Skin epidermis (tissue), 12 donors: ENCODE measurements around the gene PDK4.
"Not testable (repeated sequence)": the region's sequence is repeated elsewhere in the genome, so short reads cannot be mapped to it uniquely, and the experiment has no call there.

Source experiments
- H3K27ac ChIP-seq, 21 experiments: fragments of 200-600 bp; sonication (generic) in 11 of 21; one replicate each; pipeline ENCODE4 v1.5.0; 2020; ENCODE audit warnings: mild to moderate bottlenecking in 3 of 21, inconsistent platforms in 2 of 21, moderate library complexity in 2 of 21
- H3K4me3 ChIP-seq, 7 experiments: fragments of 200-600 bp; sonication (generic) in 2 of 7; one replicate each; pipeline ENCODE4 v1.5.0; 2020; ENCODE audit warnings: inconsistent platforms in 2 of 7, mild to moderate bottlenecking in 2 of 7, moderate library complexity in 1 of 7

PDK4 gene

DNA sequence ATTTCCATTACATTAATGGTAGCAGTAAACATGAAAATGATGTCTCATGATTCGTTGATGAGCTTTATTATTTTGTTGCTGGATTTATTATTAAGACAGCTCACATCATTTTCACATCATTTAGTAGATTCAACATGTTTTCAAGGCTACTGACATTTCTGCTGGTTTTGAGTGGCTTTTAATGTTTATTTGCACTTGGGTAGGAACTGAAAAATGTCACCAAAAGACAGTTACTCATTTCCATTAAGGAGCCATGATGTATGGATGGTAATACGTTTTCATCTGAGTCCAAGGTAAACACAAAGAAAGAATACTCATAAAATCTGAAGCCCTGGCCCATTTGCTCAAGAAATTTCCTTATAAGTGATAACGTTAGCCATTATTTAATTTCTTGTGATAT lies 14.8 kb downstream of the PDK4 start:
- Histone ChIP-seq H3K4me3 (no peak overlapping the region), H3K27ac (no peak overlapping the region)

GRCh38 chr7:95579318-95579717 lies 17.0 kb downstream of the PDK4 start:
- H3K4me3 ChIP-seq, result no peak overlapping the region

GRCh38 chr7:95578299-95578855 lies 17.9 kb downstream of the PDK4 start:
- H3K4me3 ChIP-seq, result no peak overlapping the region
- no peak overlapping the region for H3K27ac ChIP-seq

More at GRCh38 chr7:95579318-95579717, 17.0 kb downstream of the PDK4 start:
- H3K27ac ChIP-seq, result no peak overlapping the region

DNA sequence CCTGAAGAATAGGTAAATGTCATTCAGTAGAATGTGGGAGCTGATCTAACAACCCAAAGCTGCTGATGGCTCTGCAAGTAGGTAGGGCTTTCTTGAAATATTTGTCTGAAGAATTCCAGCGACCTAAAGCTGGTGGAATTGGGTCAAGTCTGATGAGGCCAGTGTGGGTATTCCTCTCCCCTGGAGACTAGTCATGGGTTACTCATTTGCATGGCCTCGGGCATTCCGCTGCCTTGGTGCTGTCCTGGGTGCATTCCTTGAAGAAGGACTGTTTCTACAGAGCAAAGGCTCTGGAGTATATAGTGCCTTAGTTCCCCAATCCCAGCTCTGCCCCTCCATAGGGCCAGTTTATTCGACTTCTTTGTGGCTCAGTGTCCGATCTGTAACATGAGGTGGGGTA lies 19.2 kb downstream of the PDK4 start:
- H3K4me3 ChIP-seq, result no peak overlapping the region

GRCh38 chr7:95569720-95570119 lies 26.6 kb downstream of the PDK4 start:
- Histone ChIP-seq H3K27ac (no peak overlapping the region), H3K4me3 (no peak overlapping the region)

More for the DNA sequence above, 19.2 kb downstream of the PDK4 start:
- no peak overlapping the region for H3K27ac ChIP-seq

DNA sequence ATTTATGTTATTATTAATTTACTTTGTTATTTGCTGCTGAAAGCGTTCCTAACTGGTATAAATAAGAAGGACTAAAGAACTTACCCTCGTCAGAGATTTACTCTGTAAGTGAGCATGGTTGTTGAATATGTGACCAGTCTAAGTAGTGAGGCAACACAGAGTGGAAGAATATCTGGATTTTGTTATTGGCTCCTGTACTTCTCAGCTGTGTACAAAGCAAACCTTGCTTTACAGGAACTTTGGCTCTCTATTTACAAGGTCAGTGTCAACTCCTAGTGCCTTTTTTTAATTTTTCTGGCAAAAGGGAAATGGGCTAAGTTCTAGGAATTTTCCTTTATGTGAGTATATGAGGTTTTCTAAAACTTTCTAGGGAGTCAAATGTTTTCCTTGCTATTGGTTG lies 35.6 kb downstream of the PDK4 start:
- no peak overlapping the region for H3K27ac ChIP-seq
- H3K4me3 ChIP-seq, result no peak overlapping the region

DNA sequence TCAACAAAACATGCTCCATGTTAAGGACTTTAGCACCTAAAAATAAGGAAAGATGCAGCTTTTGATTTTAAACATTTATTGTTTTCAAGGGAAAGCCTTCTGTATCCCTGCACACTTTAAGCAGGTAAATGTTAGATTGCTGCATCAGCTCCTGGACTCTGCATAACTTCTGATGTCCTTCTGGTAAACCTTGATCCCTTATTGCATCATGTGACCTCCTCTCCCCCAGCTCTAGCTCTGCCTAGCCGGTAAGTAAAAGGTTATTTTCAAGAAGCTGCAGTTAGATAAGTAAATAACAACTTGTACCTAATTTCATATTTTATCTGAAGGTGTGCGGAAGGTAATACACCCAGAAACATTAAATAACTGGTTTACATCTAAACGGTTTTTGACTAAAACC lies 37.5 kb downstream of the PDK4 start:
- H3K27ac ChIP-seq, result no peak overlapping the region
- no peak overlapping the region for H3K4me3 ChIP-seq

DNA sequence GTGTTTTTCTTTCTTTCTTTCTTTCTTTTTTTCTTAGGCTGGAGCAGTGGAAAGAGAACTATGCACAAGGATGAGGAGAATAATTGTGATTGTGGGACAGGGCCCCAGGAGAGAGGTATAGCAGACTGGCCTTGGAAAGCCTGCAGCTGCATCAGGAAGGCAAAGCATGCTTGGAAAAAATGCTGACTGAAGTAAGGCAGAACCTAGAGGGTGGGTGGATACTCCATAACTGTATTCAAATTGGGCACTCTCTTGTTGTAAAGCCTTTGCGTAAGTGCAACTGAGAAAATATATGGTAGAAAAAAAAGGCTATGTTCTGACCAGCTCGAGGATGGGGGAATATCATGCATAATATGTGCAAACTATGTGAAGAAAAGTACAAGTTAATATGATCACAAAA lies 39.5 kb downstream of the PDK4 start:
- Histone ChIP-seq H3K27ac (no peak overlapping the region), H3K4me3 (no peak overlapping the region)

- no peak overlapping the region for H3K4me3 ChIP-seq
- no peak overlapping the region for H3K27ac ChIP-seq
These were observed 42.4 kb downstream of the PDK4 start for GRCh38 chr7:95553939-95554338.

- H3K4me3 ChIP-seq, H3K27ac ChIP-seq: not testable (repeated sequence)
These were observed 44.0 kb downstream of the PDK4 start for GRCh38 chr7:95552010-95552926.

DNA sequence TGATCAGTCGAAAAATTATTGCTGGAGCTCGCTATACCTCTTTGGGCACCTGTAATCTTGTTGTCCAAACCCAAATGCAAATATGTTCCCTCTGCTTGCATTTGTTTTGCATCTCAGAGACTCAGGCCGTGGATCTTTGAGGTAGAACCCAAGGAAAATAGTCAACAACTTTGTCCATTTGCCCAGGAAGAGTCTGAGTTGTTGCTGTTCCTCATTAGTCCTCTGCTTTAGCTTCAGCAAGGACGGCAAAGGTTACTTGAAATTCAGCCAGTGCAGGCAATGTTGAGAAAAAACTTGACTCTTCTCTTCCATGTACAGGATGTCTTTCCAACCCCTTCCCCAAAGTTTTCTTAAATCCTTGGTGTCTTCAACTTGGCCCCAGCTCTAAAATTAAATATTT lies 45.8 kb downstream of the PDK4 start:
- H3K4me3 ChIP-seq, result no peak overlapping the region
- H3K27ac ChIP-seq, result peak overlapping the region in 13 of 21 experiments; percentile 0 to 82 (median 70)

DNA sequence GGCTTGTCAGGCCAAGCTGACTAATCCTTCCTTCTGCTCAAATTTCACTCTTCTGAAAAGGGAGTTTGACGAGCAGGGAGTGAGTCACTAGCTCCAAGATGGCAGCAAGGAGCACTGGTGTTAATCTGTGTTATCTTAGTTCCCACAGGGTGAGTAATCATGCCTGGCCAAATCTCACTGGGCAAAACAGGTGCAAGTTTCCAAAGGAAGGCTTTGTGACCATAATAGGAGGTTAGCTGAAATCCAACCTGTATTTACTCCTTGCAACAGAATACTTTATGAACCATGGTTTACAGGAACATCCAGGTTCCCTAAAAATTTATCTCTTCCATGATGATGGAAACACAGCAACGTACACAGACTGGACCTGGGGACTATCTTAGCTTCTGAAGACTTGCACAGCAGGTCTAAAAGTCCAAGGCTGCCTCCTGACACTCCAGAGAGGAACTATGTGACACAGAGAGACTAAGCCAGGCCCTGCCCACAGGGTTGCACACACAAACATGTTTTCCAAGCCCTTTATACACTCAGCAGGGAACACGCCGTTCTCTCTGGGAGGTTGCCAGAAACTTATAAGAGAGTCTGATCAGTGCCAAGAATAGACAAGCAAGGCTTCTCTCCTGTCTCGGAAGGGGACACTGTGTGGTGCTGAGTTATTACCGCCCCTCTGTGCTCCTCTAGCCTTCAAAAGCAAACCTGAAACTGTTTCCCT lies 46.3 kb downstream of the PDK4 start:
- Histone ChIP-seq H3K27ac (peak overlapping the region in 14 of 21 experiments; percentile 0 to 82 (median 70)), H3K4me3 (no peak overlapping the region)

DNA sequence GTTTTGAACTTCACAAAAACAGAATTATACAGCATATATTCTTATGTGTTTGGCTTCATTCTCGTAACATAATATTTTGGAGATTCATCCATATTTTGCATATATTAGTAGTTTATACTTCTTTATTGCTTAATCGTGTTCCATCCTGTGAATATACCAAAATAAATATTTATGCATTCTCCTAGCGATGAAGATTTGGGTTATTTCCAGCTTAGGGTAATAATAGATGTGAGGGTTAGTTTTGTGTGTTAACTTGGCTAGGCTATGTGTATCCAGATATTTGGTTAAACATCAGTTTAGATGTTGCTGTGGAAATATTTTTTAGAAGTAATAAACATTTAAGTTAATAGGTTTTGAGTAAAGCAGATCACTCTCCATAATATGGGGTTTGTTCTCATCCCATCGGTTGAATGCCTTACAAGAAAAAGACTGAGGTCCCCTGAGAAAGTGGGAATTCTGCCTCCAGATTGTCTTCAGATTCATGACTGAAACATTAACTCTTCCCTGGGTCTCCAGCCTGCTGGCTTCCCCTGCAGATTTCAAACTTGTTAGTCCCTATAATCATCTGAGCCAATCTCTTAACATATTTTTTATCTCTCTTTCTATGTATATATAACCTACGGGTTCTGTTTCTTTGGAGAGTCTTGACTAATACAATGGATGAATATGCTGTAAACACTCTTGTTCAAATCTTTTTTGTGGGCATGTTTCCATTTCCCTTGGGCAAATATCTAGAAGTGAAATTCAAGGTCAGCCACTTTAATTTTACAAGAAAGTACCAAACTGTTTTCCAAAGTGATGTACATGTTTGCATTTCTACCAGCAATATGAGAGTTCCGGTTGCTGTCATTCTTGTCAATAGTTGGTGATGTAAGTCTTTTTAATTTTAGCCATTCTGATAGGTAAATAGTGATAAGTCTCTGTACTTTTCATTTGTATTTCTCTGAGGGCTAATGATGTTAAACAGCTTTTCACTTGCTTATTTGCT lies 48.7 kb downstream of the PDK4 start:
- Histone ChIP-seq H3K27ac (peak overlapping the region in 3 of 21 experiments; percentile 15 to 32 (median 21)), H3K4me3 (no peak overlapping the region)

DNA sequence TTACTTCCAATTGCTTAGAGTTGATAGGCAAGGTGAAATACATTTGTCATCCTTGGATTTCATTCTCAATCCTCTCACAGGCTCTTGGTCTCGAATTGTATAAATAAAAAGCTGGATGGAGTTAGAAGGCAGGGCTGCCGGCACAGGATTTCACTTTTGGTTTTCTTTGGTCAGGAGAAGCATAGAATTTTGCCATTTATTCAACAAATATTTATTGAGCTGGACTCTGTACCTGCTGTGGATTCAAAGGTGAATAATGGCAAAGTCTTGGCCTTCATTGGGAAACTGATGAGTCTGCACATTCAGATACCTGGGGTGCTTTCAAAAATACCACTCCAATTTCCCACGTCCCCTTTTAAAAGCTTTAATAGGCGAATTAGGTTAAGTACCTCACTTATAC lies 49.7 kb downstream of the PDK4 start:
- H3K27ac ChIP-seq, result no peak overlapping the region
- H3K4me3 ChIP-seq, result no peak overlapping the region

DNA sequence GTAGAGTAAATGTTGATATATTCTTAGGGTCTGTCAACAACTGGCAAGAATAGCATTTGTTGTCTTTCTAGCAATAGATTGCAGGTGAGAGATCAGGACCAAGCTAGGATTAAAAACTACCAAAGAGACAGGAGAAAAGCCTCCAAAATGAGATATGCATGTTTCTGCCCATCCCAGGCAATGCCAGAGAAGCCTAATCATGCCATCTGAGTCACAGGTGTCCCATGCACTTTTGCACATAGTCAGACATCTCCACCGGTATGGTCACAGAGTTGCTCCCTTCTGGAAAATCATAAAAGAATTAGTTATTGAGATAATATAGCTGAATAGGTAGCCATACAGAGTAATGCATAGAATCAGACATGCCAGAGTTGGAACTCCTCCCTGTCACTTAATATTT lies 50.6 kb downstream of the PDK4 start:
- peak overlapping the region in 8 of 21 experiments; percentile 13 to 82 (median 62) for H3K27ac ChIP-seq
- peak overlapping the region in 1 of 7 experiments; percentile 23 for H3K4me3 ChIP-seq

DNA sequence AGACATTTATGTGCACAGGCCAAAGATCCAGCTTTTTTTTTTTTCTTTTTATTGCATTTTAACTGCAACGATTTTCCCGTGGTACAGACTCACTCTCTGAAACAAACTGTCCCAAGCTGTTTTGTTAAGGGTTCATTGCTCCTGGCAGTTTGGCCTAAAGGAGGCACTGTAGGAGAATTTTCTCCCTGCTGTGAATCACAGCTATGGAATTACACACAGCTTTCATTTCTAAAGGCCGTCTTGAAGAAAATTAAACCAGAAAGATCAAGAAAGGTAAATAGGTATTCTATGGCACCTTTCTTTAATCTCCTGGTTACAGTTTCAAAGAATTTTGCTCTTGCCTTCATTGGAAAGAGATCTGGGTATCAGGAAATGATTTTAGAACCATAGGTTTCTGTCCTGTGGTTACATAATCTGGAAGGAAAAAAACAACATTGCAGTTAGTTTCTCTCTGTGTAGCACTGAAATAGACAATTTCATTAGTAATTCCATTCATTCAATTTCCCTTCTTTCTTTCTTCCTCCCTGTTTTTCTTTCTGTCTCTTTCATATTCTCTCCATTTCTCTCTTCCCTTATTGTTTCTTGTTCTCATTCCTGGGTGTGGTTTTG lies 51.2 kb downstream of the PDK4 start:
- H3K4me3 ChIP-seq, result peak overlapping the region in 2 of 7 experiments; percentile 7 to 23

DNA sequence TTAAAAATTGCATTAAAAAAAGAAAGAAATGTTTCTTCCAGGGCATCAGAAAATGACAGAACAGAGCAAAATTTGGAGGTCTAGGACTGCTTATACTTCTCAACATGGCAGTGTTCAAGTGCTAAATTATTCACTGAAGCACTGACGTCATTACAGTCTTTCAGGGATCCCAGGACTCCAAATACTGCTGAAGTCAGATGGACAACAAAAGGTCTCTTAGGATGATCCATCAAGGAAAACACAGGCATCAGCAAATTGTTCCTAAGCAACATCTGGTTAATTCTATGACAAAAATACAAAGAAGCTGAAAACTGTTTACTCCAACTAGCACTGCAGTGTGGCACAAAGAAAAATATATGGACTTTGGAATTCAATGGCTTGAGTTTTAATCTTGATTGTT lies 52.1 kb downstream of the PDK4 start:
- H3K4me3 ChIP-seq, result no peak overlapping the region
- H3K27ac ChIP-seq, result no peak overlapping the region

More for the DNA sequence above, 51.2 kb downstream of the PDK4 start:
- H3K27ac ChIP-seq, result peak overlapping the region in 12 of 21 experiments; percentile 13 to 82 (median 54)

GRCh38 chr7:95543312-95543711 lies 53.0 kb downstream of the PDK4 start:
- no peak overlapping the region for H3K27ac ChIP-seq
- H3K4me3 ChIP-seq, result no peak overlapping the region

DNA sequence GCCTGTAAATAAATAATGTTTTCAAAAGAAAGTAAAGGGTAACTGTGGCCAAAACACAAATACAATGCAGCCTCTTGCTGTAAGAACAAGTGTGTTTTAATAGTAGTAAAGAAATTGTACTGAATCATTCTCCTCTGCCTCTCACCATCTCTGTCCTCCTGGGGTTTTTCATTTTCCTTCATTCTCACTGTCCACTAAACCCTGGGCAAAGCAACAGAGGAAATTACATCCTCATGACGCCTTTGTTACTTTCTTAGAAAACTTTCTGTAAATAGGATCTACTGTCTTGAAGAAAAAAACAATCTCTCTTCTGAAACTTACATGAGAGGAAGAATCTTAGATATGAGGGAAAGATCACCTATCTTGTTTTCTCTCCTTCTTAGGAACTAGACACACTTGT lies 56.0 kb downstream of the PDK4 start:
- H3K27ac ChIP-seq, result no peak overlapping the region
- H3K4me3 ChIP-seq, result no peak overlapping the region
